ENCODE measurements around the gene C12orf42. TPM values are rescaled to one million over a fixed set of nuclear protein-coding genes. Genes with fewer than 3 reads are reported as not detected.
A peak's percentile ranks its signal among the peaks of the same experiment; 100 is the strongest.

C12orf42 gene
- total RNA-seq, 1 experiment from 2014 or later: not detected

GRCh38 chr12:103401421-103401820 is 94.3 kb downstream of the C12orf42 start:
- H3K27ac Mint-ChIP-seq: no peak overlapping the region
- Histone ChIP-seq H2BK15ac (ENCODE audit: low read depth, low read length) (no peak overlapping the region), H3K23ac (ENCODE audit: insufficient read length, low read depth, low read length) (no peak overlapping the region), H3K4me2 (ENCODE audit: insufficient read depth, insufficient read length, low read length) (no peak overlapping the region), H3K56ac (ENCODE audit: insufficient read length, low read depth, low read length) (no peak overlapping the region), H2AFZ (ENCODE audit: low read length) (no peak overlapping the region), H3K23me2 (ENCODE audit: insufficient read length, low read depth, low read length, poor library complexity, severe bottlenecking) (no peaks in the 10 kb centered on the region), H3K9me3 (ENCODE audit: control insufficient read depth, low read depth, low read length) (no peaks in the 10 kb centered on the region), H4K5ac (ENCODE audit: insufficient read length, low read depth, low read length) (no peak overlapping the region), H3K4me1 (ENCODE audit: insufficient read depth, low read length) (peaks cover 5% of the 10 kb centered on the region; the same call in 1 of the 2 replicates), H2BK5ac (ENCODE audit: insufficient read length, low read length) (no peak overlapping the region), H4K91ac (ENCODE audit: insufficient read length, low read depth, low read length) (no peak overlapping the region), H2BK20ac (ENCODE audit: low read depth, low read length, poor library complexity, severe bottlenecking) (no peak overlapping the region), H3K4ac (ENCODE audit: low read depth, low read length) (no peak overlapping the region), H3K14ac (ENCODE audit: insufficient read depth, low read length) (no peak overlapping the region), H3K79me2 (ENCODE audit: insufficient read depth, low read length) (no peaks in the 10 kb centered on the region), H3K79me1 (ENCODE audit: insufficient read depth, low read depth, low read length, poor library complexity, severe bottlenecking) (no peaks in the 10 kb centered on the region), H3K27me3 (ENCODE audit: insufficient read depth, low read length) (no peaks in the 10 kb centered on the region), H4K20me1 (ENCODE audit: control insufficient read depth, insufficient read depth, insufficient read length) (no peaks in the 10 kb centered on the region), H2BK120ac (ENCODE audit: low read depth, low read length, poor library complexity, severe bottlenecking) (no peak overlapping the region), H4K8ac (replicated peaks; ENCODE audit: insufficient read length, low read depth, low read length) (no peak overlapping the region), H3K9ac (ENCODE audit: extremely low read depth, insufficient read length, low read length) (no peak overlapping the region), H3T11ph (ENCODE audit: low read length) (no peak overlapping the region), H2AK5ac (ENCODE audit: insufficient read length, low read length) (no peak overlapping the region), H3K18ac (ENCODE audit: insufficient read length, low read depth, low read length) (no peak overlapping the region), H3K27ac (ENCODE audit: insufficient read length, low read depth, low read length) (no peak overlapping the region), H2BK12ac (ENCODE audit: insufficient read length, low read depth, low read length) (no peak overlapping the region)
- no peaks in the 10 kb centered on the region for H3K36me3 Mint-ChIP-seq (ENCODE audit: insufficient read depth in 1 of 3, low read depth in 3 of 3)
- no CpG with 5 or more reads among the region's 3 CpGs for WGBS (ENCODE audit: extremely low coverage, insufficient read length, low lambda C conversion rate)
- H3K27me3 Mint-ChIP-seq (ENCODE audit: low read depth): no peaks in the 10 kb centered on the region
- H3K9me3 Mint-ChIP-seq: no peaks in the 10 kb centered on the region
- 0 out of 3 replicates have a peak, but pooled peaks have one; percentile 26 for TF ChIP-seq CTCF (conservative IDR thresholded peaks at IDR 0.05)
- H3K4me3 Mint-ChIP-seq: no peak overlapping the region
- peak; percentile 52 for DNase-seq
- peaks cover 21 to 27% of the 10 kb centered on the region in 2 experiments for H3K4me1 Mint-ChIP-seq
